Nephron progenitor cell (in vitro differentiated cells): ENCODE data around the gene RANBP10.

Experiments used
- DNase-seq: peaks from one replicate; pipeline ENCODE4 v3.0.0; 2021
- H3K27ac Mint-ChIP-seq: 2 replicates; pipeline ENCODE4 v1.8.0; 2021; ENCODE audit warnings: mild to moderate bottlenecking, moderate library complexity, mixed read lengths
- H3K27me3 Mint-ChIP-seq: 2 replicates; pipeline ENCODE4 v1.8.0; 2021; ENCODE audit warnings: mild to moderate bottlenecking, low read depth, mixed read lengths; ENCODE audit not compliant: poor library complexity
- H3K36me3 Mint-ChIP-seq: 2 replicates; pipeline ENCODE4 v1.8.0; 2021; ENCODE audit warnings: low read depth, mixed read lengths
- H3K4me1 Mint-ChIP-seq: 2 replicates; pipeline ENCODE4 v1.8.0; 2021; ENCODE audit warnings: mixed read lengths
- H3K4me3 Mint-ChIP-seq: 2 replicates; pipeline ENCODE4 v1.8.0; 2021; ENCODE audit warnings: mild to moderate bottlenecking, moderate library complexity, mixed read lengths
- H3K9me3 Mint-ChIP-seq: 2 replicates; pipeline ENCODE4 v1.8.0; 2021; ENCODE audit warnings: mild to moderate bottlenecking, moderate library complexity, mixed read lengths
- CTCF ChIP-seq: fragments of 200-600 bp; sonication (generic); IDR thresholded peaks from 2 replicates; pipeline ENCODE4 v1.5.0; 2021; ENCODE audit warnings: antibody characterized with exemption

The RANBP10 gene

GRCh38 chr16:67713647-67714273 is 92.6 kb downstream of the RANBP10 start:
- TF ChIP-seq CTCF = no peak
- H3K27ac Mint-ChIP-seq = peak overlapping the region; percentile 38
- peaks cover 43% of the 10 kb centered on the region for H3K36me3 Mint-ChIP-seq
- no peak for DNase-seq
- H3K4me3 Mint-ChIP-seq = no peak overlapping the region
- peaks cover 5% of the 10 kb centered on the region for H3K9me3 Mint-ChIP-seq
- peaks cover 29% of the 10 kb centered on the region for H3K4me1 Mint-ChIP-seq
- peaks cover 8% of the 10 kb centered on the region for H3K27me3 Mint-ChIP-seq

GRCh38 chr16:67710607-67711006 is 95.8 kb downstream of the RANBP10 start:
- no peak for TF ChIP-seq CTCF
- Mint-ChIP-seq H3K9me3 (peaks cover 11% of the 10 kb centered on the region), H3K27me3 (peaks cover 7% of the 10 kb centered on the region), H3K4me3 (no peak overlapping the region), H3K36me3 (peaks cover 44% of the 10 kb centered on the region), H3K4me1 (peaks cover 16% of the 10 kb centered on the region), H3K27ac (peak overlapping the region; percentile 60)
- DNase-seq = no peak

- no peak overlapping the region for H3K4me3 Mint-ChIP-seq
- peaks cover 16% of the 10 kb centered on the region for H3K4me1 Mint-ChIP-seq
- peaks cover 7% of the 10 kb centered on the region for H3K27me3 Mint-ChIP-seq
- H3K36me3 Mint-ChIP-seq = peaks cover 44% of the 10 kb centered on the region
- DNase-seq = no peak
- TF ChIP-seq CTCF = no peak
- H3K27ac Mint-ChIP-seq = no peak overlapping the region
- peaks cover 11% of the 10 kb centered on the region for H3K9me3 Mint-ChIP-seq
Measured at GRCh38 chr16:67709050-67709449, 97.3 kb downstream of the RANBP10 start.

- no peak overlapping the region for H3K4me3 Mint-ChIP-seq
- peaks cover 11% of the 10 kb centered on the region for H3K4me1 Mint-ChIP-seq
- peaks cover 40% of the 10 kb centered on the region for H3K36me3 Mint-ChIP-seq
- peaks cover 7% of the 10 kb centered on the region for H3K27me3 Mint-ChIP-seq
- no peak for DNase-seq
- no peak overlapping the region for H3K27ac Mint-ChIP-seq
- peaks cover 10% of the 10 kb centered on the region for H3K9me3 Mint-ChIP-seq
- no peak for TF ChIP-seq CTCF
Measured at GRCh38 chr16:67708368-67708771, 98.0 kb downstream of the RANBP10 start.

GRCh38 chr16:67707790-67708189 is 98.6 kb downstream of the RANBP10 start:
- Mint-ChIP-seq H3K27ac (no peak overlapping the region), H3K27me3 (peaks cover 7% of the 10 kb centered on the region), H3K36me3 (peaks cover 36% of the 10 kb centered on the region), H3K4me1 (peaks cover 10% of the 10 kb centered on the region), H3K4me3 (no peak overlapping the region), H3K9me3 (peaks cover 6% of the 10 kb centered on the region)
- TF ChIP-seq CTCF = no peak
- no peak for DNase-seq

GRCh38 chr16:67707210-67707609 is 99.2 kb downstream of the RANBP10 start:
- Mint-ChIP-seq H3K36me3 (peaks cover 36% of the 10 kb centered on the region), H3K4me3 (no peak overlapping the region), H3K27ac (no peak overlapping the region), H3K27me3 (peaks cover 7% of the 10 kb centered on the region), H3K9me3 (peaks cover 6% of the 10 kb centered on the region), H3K4me1 (peaks cover 10% of the 10 kb centered on the region)
- no peak for DNase-seq
- no peak for TF ChIP-seq CTCF
